H9 (cell line): ENCODE results near the gene TCFL5. TPM values are rescaled to one million over a fixed set of nuclear protein-coding genes. Genes with fewer than 3 reads are reported as not detected.

Experiments used
- DNase-seq: peaks from one replicate; pipeline ENCODE4 v3.0.0-alpha.2; 2017
- H2AFZ ChIP-seq: one replicate; pipeline ENCODE4 v1.6.1; 2013; ENCODE audit warnings: mild to moderate bottlenecking, low read length, control low read depth, moderate library complexity
- H2AK5ac ChIP-seq: 2 replicates; pipeline ENCODE4 v1.6.1; 2013; ENCODE audit warnings: low read length, control low read depth, mixed read lengths; ENCODE audit not compliant: insufficient read length
- H2BK120ac ChIP-seq: one replicate; pipeline ENCODE4 v1.6.1; 2013; ENCODE audit warnings: low read depth, mild to moderate bottlenecking, low read length, control low read depth, inconsistent platforms; ENCODE audit not compliant: poor library complexity, severe bottlenecking
- H2BK12ac ChIP-seq: 2 replicates; pipeline ENCODE4 v1.6.1; 2013; ENCODE audit warnings: low read length, control low read depth, mixed read lengths, low read depth; ENCODE audit not compliant: insufficient read length
- H2BK15ac ChIP-seq: 2 replicates; pipeline ENCODE4 v1.6.1; 2013; ENCODE audit warnings: low read depth, low read length, control low read depth
- H2BK20ac ChIP-seq: one replicate; pipeline ENCODE4 v1.6.1; 2013; ENCODE audit warnings: low read depth, mild to moderate bottlenecking, low read length, control low read depth, inconsistent platforms; ENCODE audit not compliant: poor library complexity, severe bottlenecking
- H2BK5ac ChIP-seq: 2 replicates; pipeline ENCODE4 v1.6.1; 2013; ENCODE audit warnings: low read length, control low read depth, mixed read lengths; ENCODE audit not compliant: insufficient read length
- H3K14ac ChIP-seq: 2 replicates; pipeline ENCODE4 v1.6.1; 2013; ENCODE audit warnings: low read length, control low read depth; ENCODE audit not compliant: insufficient read depth
- H3K18ac ChIP-seq: 2 replicates; pipeline ENCODE4 v1.6.1; 2013; ENCODE audit warnings: low read depth, mild to moderate bottlenecking, mixed read lengths, low read length, control low read depth; ENCODE audit not compliant: insufficient read length
- H3K23ac ChIP-seq: 2 replicates; pipeline ENCODE4 v1.6.1; 2013; ENCODE audit warnings: low read length, control low read depth, mixed read lengths, low read depth; ENCODE audit not compliant: insufficient read length
- H3K23me2 ChIP-seq: 2 replicates; pipeline ENCODE4 v1.6.1; 2013; ENCODE audit warnings: low read depth, mild to moderate bottlenecking, mixed read lengths, low read length, control low read depth; ENCODE audit not compliant: insufficient read length, poor library complexity, severe bottlenecking
- H3K27ac ChIP-seq: 2 replicates; pipeline ENCODE4 v1.5.1; 2013; ENCODE audit warnings: low read length, control low read depth, mixed read lengths, low read depth; ENCODE audit not compliant: insufficient read length
- H3K27me3 ChIP-seq: 2 replicates; pipeline ENCODE4 v1.6.1; 2013; ENCODE audit warnings: low read length, control low read depth, inconsistent platforms; ENCODE audit not compliant: insufficient read depth
- H3K4ac ChIP-seq: 2 replicates; pipeline ENCODE4 v1.6.1; 2013; ENCODE audit warnings: low read depth, mild to moderate bottlenecking, control low read depth, inconsistent platforms, low read length, moderate library complexity
- H3K4me1 ChIP-seq: 2 replicates; pipeline ENCODE4 v1.6.1; 2013; ENCODE audit warnings: low read length, control low read depth, inconsistent platforms; ENCODE audit not compliant: insufficient read depth
- H3K4me2 ChIP-seq: 2 replicates; pipeline ENCODE4 v1.6.1; 2013; ENCODE audit warnings: low read length, control low read depth, mixed read lengths; ENCODE audit not compliant: insufficient read length, insufficient read depth
- H3K56ac ChIP-seq: 2 replicates; pipeline ENCODE4 v1.6.1; 2013; ENCODE audit warnings: low read depth, mild to moderate bottlenecking, mixed read lengths, low read length, control low read depth; ENCODE audit not compliant: insufficient read length
- H3K79me1 ChIP-seq: 2 replicates; pipeline ENCODE4 v1.6.1; 2013; ENCODE audit warnings: low read depth, mild to moderate bottlenecking, moderate library complexity, low read length, control low read depth, inconsistent platforms; ENCODE audit not compliant: insufficient read depth, poor library complexity, severe bottlenecking
- H3K79me2 ChIP-seq: 2 replicates; pipeline ENCODE4 v1.6.1; 2013; ENCODE audit warnings: low read length, control low read depth, inconsistent platforms; ENCODE audit not compliant: insufficient read depth
- H3K9ac ChIP-seq: 2 replicates; pipeline ENCODE4 v1.6.1; 2013; ENCODE audit warnings: low read length, control low read depth, mixed read lengths; ENCODE audit not compliant: insufficient read length; ENCODE audit errors: extremely low read depth
- H3K9me3 ChIP-seq: one replicate; pipeline ENCODE4 v1.6.1; 2013; ENCODE audit warnings: low read depth, low read length, inconsistent platforms; ENCODE audit not compliant: control insufficient read depth
- H3T11ph ChIP-seq: one replicate; pipeline ENCODE4 v1.6.1; 2013; ENCODE audit warnings: mild to moderate bottlenecking, low read length, control low read depth, inconsistent platforms
- H4K20me1 ChIP-seq: one replicate; pipeline ENCODE4 v1.6.1; 2013; ENCODE audit not compliant: control insufficient read depth, insufficient read length, insufficient read depth
- H4K5ac ChIP-seq: 2 replicates; pipeline ENCODE4 v1.6.1; 2013; ENCODE audit warnings: low read depth, mild to moderate bottlenecking, mixed read lengths, low read length, control low read depth; ENCODE audit not compliant: insufficient read length
- H4K8ac ChIP-seq: replicated peaks from 2 replicates; pipeline ENCODE4 v1.6.1; 2013; ENCODE audit warnings: low read length, control low read depth, mixed read lengths, low read depth; ENCODE audit not compliant: insufficient read length
- H4K91ac ChIP-seq: 2 replicates; pipeline ENCODE4 v1.6.1; 2013; ENCODE audit warnings: low read depth, mild to moderate bottlenecking, moderate library complexity, mixed read lengths, low read length, control low read depth; ENCODE audit not compliant: insufficient read length
- H3K27ac Mint-ChIP-seq, 3 experiments: 2 replicates in 2 of 3; 3 replicates in 1 of 3; pipeline ENCODE4 v1.8.0; 2020 to 2021; ENCODE audit warnings: mixed read lengths in 3 of 3, mild to moderate bottlenecking in 1 of 3, moderate library complexity in 1 of 3
- H3K27me3 Mint-ChIP-seq: 2 replicates; pipeline ENCODE4 v1.8.0; 2021; ENCODE audit warnings: low read depth, mild to moderate bottlenecking, moderate library complexity, mixed read lengths
- H3K36me3 Mint-ChIP-seq, 3 experiments: 2 replicates in 2 of 3; 3 replicates in 1 of 3; pipeline ENCODE4 v1.8.0; 2020 to 2021; ENCODE audit warnings: low read depth in 3 of 3, mixed read lengths in 3 of 3; ENCODE audit not compliant: insufficient read depth in 1 of 3
- H3K4me1 Mint-ChIP-seq, 2 experiments: 2 replicates each; pipeline ENCODE4 v1.8.0; 2020; ENCODE audit warnings: mixed read lengths in 2 of 2
- H3K4me3 Mint-ChIP-seq, 2 experiments: 2 replicates in 1 of 2; 3 replicates in 1 of 2; pipeline ENCODE4 v1.8.0; 2020 to 2021; ENCODE audit warnings: mild to moderate bottlenecking in 2 of 2, mixed read lengths in 2 of 2, moderate library complexity in 1 of 2
- H3K9me3 Mint-ChIP-seq, 2 experiments: 2 replicates in 1 of 2; 3 replicates in 1 of 2; pipeline ENCODE4 v1.8.0; 2020; ENCODE audit warnings: mild to moderate bottlenecking in 2 of 2, mixed read lengths in 2 of 2, moderate library complexity in 1 of 2
- CTCF ChIP-seq: fragments of 200-600 bp; sonication (generic); conservative IDR thresholded peaks from 3 replicates; pipeline ENCODE4 v1.8.0; 2021; ENCODE audit warnings: antibody characterized with exemption, mild to moderate bottlenecking
- WGBS: extraction: QIAGEN DNeasy Blood & Tissue Kit; methylation state at CpG from one replicate; pipeline ENCODE4 v1.1.7; 2013; ENCODE audit warnings: missing lambda C conversion rate, low lambda C conversion rate, mixed read lengths; ENCODE audit not compliant: insufficient read length; ENCODE audit errors: extremely low coverage; 5-methylcytosine and 5-hydroxymethylcytosine counted together
- total RNA-seq: library from RNA; stranded (reverse); gene quantifications from 2 replicates; pipeline ENCODE4 v1.2.1, GENCODE V29; 2021

The TCFL5 gene
- total RNA-seq, 1 experiment from 2014 or later: 16.4 TPM

GRCh38 chr20:62881662-62882395, 20.2 kb upstream of the TCFL5 start:
- Mint-ChIP-seq H3K9me3 (no peaks in the 10 kb centered on the region), H3K36me3 (peaks cover 2 to 47% (median 11%) of the 10 kb centered on the region in 3 experiments; a peak in 5 of 7 replicates), H3K4me1 (peaks cover 28 to 41% of the 10 kb centered on the region in 2 experiments), H3K4me3 (no peak overlapping the region), H3K27me3 (no peaks in the 10 kb centered on the region), H3K27ac (peak overlapping the region in 2 of 3 experiments; percentile 93 to 97; a peak in 4 of 7 replicates)
- Histone ChIP-seq H4K8ac (no peak overlapping the region), H2AK5ac (no peak overlapping the region), H4K5ac (no peak overlapping the region), H2BK120ac (no peak overlapping the region), H2BK12ac (no peak overlapping the region), H3K9me3 (no peaks in the 10 kb centered on the region), H3K27me3 (no peaks in the 10 kb centered on the region), H3K79me1 (no peaks in the 10 kb centered on the region), H3K4ac (no peak overlapping the region), H2BK20ac (no peak overlapping the region), H2BK15ac (no peak overlapping the region), H3K4me2 (no peak overlapping the region), H3T11ph (no peak overlapping the region), H2AFZ (no peak overlapping the region), H3K9ac (no peak overlapping the region), H2BK5ac (no peak overlapping the region), H3K23me2 (no peaks in the 10 kb centered on the region), H3K18ac (no peak overlapping the region), H4K20me1 (no peaks in the 10 kb centered on the region), H4K91ac (no peak overlapping the region), H3K14ac (no peak overlapping the region), H3K27ac (no peak overlapping the region), H3K56ac (no peak overlapping the region), H3K79me2 (no peaks in the 10 kb centered on the region), H3K23ac (no peak overlapping the region), H3K4me1 (no peaks in the 10 kb centered on the region; the same call in 1 of the 2 replicates)
- TF ChIP-seq CTCF: no peak
- DNase-seq: no peak
- no CpG with 5 or more reads among the region's 46 CpGs for WGBS
